Panc1 (cell line): ENCODE measurements around the gene SLIT2.

Source experiments
- CTCF ChIP-seq: fragments of 450-650 bp; IDR thresholded peaks from 2 replicates; pipeline ENCODE4 v1.5.1; 2017; ENCODE audit warnings: mild to moderate bottlenecking
- POLR2AphosphoS5 ChIP-seq: IDR thresholded peaks from 2 replicates; pipeline ENCODE4 v1.6.1; 2012; ENCODE audit warnings: mild to moderate bottlenecking, low read depth, low read length, moderate library complexity
- TCF7L2 ChIP-seq: IDR thresholded peaks from 2 replicates; pipeline ENCODE4 v1.6.1; 2011; ENCODE audit warnings: mild to moderate bottlenecking, low read depth, low read length, inconsistent platforms
- TF ChIP-seq, protein P1 (sequence below), 2 experiments: IDR thresholded peaks; 2 replicates each; pipeline ENCODE4 v1.6.1; 2011 to 2012; ENCODE audit warnings: low read depth in 2 of 2, control low read depth in 1 of 2, low read length in 1 of 2, mild to moderate bottlenecking in 1 of 2, moderate library complexity in 1 of 2; ENCODE audit not compliant: insufficient read depth in 1 of 2

DNA sequence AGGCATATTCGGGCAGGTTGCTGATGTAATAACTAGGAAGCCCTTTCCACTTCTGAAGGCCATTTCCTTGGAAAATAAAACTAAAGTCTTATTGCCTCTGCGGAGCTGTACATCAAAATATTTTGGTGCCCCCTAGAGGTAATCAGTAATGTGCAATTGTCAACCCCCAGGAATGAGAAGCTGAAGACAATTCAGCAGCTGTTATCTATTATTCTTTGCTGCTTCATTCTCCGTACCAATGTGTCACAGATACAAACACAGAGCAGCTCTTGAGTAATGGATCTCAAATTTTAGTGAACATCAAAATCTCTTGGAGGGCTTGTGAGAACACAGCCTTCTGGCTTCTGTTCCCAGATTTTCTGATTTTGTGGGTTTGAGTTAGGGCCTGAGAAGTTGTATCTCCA is 3.5 kb upstream of the SLIT2 start:
- TF ChIP-seq CTCF = peak; percentile 62
- TF ChIP-seq, protein P1, sequence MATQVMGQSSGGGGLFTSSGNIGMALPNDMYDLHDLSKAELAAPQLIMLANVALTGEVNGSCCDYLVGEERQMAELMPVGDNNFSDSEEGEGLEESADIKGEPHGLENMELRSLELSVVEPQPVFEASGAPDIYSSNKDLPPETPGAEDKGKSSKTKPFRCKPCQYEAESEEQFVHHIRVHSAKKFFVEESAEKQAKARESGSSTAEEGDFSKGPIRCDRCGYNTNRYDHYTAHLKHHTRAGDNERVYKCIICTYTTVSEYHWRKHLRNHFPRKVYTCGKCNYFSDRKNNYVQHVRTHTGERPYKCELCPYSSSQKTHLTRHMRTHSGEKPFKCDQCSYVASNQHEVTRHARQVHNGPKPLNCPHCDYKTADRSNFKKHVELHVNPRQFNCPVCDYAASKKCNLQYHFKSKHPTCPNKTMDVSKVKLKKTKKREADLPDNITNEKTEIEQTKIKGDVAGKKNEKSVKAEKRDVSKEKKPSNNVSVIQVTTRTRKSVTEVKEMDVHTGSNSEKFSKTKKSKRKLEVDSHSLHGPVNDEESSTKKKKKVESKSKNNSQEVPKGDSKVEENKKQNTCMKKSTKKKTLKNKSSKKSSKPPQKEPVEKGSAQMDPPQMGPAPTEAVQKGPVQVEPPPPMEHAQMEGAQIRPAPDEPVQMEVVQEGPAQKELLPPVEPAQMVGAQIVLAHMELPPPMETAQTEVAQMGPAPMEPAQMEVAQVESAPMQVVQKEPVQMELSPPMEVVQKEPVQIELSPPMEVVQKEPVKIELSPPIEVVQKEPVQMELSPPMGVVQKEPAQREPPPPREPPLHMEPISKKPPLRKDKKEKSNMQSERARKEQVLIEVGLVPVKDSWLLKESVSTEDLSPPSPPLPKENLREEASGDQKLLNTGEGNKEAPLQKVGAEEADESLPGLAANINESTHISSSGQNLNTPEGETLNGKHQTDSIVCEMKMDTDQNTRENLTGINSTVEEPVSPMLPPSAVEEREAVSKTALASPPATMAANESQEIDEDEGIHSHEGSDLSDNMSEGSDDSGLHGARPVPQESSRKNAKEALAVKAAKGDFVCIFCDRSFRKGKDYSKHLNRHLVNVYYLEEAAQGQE (IDR thresholded peaks at IDR 0.05; ENCODE audit: insufficient read depth in 1 of 2, low read depth in 2 of 2, low read length in 1 of 2) = no peak
- no peak for TF ChIP-seq POLR2AphosphoS5
- no peak for TF ChIP-seq TCF7L2
